ENCODE data around the gene SH3PXD2A.

Gene SH3PXD2A

DNA sequence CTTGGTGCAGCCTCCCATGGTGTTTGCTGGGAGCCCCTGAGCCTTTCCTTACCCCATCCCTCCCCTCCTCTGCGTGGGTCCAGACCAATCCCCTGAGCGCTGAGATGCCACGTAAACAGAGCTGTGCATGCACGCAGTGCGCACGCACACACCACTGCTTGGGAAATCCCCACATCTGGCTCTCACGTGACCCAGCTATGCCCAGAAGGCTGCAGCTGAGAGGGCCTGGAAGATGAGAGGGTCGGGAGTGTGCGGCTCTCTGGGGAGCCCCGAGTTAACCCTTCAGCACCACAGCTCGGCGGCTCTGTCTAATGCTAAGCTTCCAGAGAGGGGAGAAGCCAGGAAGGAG, 177.2 kb downstream of the SH3PXD2A start:
- H3K4me3 ChIP-seq (ENCODE audit: low read length): peak overlapping the region; percentile 3
- peak; percentile 75 for DNase-seq (ENCODE audit: low read depth)
- TF ChIP-seq, protein P1, sequence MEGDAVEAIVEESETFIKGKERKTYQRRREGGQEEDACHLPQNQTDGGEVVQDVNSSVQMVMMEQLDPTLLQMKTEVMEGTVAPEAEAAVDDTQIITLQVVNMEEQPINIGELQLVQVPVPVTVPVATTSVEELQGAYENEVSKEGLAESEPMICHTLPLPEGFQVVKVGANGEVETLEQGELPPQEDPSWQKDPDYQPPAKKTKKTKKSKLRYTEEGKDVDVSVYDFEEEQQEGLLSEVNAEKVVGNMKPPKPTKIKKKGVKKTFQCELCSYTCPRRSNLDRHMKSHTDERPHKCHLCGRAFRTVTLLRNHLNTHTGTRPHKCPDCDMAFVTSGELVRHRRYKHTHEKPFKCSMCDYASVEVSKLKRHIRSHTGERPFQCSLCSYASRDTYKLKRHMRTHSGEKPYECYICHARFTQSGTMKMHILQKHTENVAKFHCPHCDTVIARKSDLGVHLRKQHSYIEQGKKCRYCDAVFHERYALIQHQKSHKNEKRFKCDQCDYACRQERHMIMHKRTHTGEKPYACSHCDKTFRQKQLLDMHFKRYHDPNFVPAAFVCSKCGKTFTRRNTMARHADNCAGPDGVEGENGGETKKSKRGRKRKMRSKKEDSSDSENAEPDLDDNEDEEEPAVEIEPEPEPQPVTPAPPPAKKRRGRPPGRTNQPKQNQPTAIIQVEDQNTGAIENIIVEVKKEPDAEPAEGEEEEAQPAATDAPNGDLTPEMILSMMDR (conservative IDR thresholded peaks at IDR 0.05; ENCODE audit: low read depth, low read length): no peak

GRCh38 chr10:103677486-103678177, 177.7 kb downstream of the SH3PXD2A start:
- peak overlapping the region; percentile 3 for H3K4me3 ChIP-seq (ENCODE audit: low read length)
- TF ChIP-seq, protein P1 (conservative IDR thresholded peaks at IDR 0.05; ENCODE audit: low read depth, low read length): no peak
- DNase-seq (ENCODE audit: low read depth): no peak

DNA sequence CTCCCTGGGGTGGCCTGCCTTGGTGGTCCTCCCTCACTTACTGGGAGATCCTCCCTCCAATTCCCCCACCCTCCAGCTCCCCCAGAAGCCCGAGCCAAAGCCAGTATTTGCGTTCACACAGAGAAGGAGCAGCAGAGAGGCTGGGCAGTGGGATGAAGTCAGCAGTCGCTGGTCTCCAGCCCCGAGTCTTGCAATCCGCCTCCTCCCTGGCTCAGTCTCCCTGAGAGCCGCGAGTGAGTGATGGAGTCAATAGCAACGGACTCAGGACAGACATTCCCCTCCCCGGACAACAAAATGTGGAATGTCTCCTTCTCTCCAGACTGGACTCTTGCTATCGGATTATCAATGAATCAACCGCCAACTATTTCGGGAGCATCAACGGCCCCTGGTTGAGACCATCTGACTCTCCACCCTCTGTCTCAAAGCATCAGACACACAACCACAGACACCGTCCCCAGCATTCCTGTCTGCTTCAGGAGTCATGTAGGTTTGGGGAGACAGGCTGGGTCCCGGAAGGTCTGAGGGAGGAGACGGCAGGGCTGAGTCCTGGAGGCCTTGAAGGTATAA, 178.4 kb downstream of the SH3PXD2A start:
- peak; percentile 81 for DNase-seq (ENCODE audit: low read depth)
- no peak overlapping the region for H3K4me3 ChIP-seq (ENCODE audit: low read length)
- TF ChIP-seq, protein P1 (conservative IDR thresholded peaks at IDR 0.05; ENCODE audit: low read depth, low read length): no peak

DNA sequence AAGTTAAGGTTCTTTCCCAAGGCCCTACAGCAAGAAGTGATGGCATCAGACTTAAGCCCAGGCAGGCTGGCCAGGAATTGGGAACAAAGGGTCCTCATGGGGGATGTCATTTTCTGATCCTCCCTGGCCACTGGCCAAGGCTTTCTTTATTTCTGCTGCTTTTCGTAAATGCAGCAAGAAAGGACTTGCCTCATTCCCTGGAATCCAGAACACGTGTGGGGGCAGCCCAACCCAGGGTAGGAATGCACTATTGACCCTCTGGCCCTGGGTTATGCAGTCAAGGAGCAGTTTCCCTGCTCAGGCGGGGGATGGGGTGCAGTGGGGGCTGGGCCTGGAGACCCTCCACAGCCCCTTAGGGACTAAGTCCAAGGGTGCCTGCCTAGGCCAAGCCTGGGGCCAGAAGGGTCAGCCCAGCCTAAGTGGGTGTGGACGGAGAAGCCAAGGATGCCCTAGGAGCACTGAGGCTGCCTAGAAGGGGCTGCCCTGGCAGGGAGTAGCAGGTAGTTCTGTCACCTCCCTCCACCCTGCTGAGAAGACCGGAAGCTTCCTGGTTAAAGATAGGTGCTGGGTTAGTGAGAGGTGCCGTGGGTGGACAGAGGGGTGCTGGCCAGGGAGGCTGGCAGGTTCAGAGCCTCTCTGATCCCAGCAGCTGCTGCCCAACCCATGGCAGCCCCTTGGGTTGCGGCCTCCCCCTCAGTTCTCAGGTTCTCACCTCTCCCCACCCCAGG, 179.2 kb downstream of the SH3PXD2A start:
- no peak overlapping the region for H3K4me3 ChIP-seq (ENCODE audit: low read length)
- DNase-seq (ENCODE audit: low read depth): peak; percentile 78
- TF ChIP-seq, protein P1 (conservative IDR thresholded peaks at IDR 0.05; ENCODE audit: low read depth, low read length): no peak

DNA sequence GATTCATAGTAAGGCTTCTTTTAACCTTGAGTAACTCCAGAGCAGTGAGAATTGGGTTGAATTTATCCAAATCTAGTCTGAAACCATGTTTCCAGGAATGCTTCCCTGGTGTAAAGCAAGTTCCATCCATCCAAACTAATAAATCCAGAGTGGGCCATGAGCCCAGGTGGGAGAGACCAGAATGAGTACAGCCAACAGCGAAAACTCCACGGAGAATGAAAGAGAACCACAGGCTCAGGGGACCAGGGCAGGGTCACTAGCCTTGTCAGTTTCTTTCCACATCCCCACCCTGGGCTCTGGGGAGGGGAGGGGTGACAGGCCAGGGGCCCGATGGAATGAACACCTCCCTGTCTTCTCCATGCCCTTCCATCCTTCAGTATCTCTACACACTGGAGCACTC, 181.8 kb downstream of the SH3PXD2A start:
- DNase-seq (ENCODE audit: low read depth): no peak
- TF ChIP-seq, protein P1 (conservative IDR thresholded peaks at IDR 0.05; ENCODE audit: low read depth, low read length): no peak
- H3K4me3 ChIP-seq (ENCODE audit: low read length): no peak overlapping the region

- no peak overlapping the region for H3K4me3 ChIP-seq (ENCODE audit: low read length)
- TF ChIP-seq, protein P1 (conservative IDR thresholded peaks at IDR 0.05; ENCODE audit: low read depth, low read length): no peak
- DNase-seq (ENCODE audit: low read depth): no peak
Observed at GRCh38 chr10:103672345-103672744, 183.0 kb downstream of the SH3PXD2A start.

All from retinal pigment epithelial cell (primary cell).